Measurements from ENCODE around the gene SYNJ2.

DNA sequence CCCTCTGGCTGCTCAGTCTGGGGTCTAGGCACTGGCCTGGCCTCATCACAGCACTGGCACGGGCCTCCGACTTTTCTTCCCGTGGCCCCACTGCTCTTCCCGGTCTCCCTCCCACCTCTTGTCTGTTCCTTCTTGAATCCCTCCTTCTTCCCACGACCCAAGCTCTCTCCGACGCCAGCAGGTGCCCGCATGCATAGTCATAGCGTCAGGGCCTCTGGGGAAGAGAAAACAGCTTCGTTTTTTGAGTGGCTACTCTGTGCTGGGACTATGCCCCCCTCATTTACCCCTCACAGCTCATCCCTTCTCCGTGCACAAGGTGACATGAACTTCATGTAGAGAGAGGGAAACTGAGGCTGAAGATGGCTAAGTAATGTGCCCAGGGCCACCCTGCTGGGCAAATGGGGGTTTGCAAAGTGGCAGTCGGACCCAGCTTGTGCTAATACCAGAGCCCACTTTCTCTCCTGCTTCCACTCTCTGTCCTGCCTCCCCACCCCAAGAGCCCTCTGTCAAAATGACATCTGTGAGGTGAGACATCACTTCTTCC is 59.2 kb downstream of the SYNJ2 start:
- TF ChIP-seq, protein P1, sequence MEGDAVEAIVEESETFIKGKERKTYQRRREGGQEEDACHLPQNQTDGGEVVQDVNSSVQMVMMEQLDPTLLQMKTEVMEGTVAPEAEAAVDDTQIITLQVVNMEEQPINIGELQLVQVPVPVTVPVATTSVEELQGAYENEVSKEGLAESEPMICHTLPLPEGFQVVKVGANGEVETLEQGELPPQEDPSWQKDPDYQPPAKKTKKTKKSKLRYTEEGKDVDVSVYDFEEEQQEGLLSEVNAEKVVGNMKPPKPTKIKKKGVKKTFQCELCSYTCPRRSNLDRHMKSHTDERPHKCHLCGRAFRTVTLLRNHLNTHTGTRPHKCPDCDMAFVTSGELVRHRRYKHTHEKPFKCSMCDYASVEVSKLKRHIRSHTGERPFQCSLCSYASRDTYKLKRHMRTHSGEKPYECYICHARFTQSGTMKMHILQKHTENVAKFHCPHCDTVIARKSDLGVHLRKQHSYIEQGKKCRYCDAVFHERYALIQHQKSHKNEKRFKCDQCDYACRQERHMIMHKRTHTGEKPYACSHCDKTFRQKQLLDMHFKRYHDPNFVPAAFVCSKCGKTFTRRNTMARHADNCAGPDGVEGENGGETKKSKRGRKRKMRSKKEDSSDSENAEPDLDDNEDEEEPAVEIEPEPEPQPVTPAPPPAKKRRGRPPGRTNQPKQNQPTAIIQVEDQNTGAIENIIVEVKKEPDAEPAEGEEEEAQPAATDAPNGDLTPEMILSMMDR (IDR thresholded peaks at IDR 0.05; ENCODE audit: low read length): no peak
- TF ChIP-seq EZH2 (IDR thresholded peaks at IDR 0.05; ENCODE audit: borderline replicate concordance, low read length): no peak
